Small intestine (tissue), 7 donors: ENCODE measurements around the gene ENHO. TPM values are rescaled to one million over a fixed set of nuclear protein-coding genes. Genes with fewer than 3 reads are reported as not detected.
A peak's percentile ranks its signal among the peaks of the same experiment; 100 is the strongest.

Experiments used
- DNase-seq, 2 donors: peaks; one replicate each; pipeline versions ENCODE4 v3.0.0 to v3.0.0-alpha.2; 2013
- FAIRE-seq: peaks from 2 replicates; lab custom pipeline; 2012; peaks lifted over from hg19 to GRCh38; lab: Jason Lieb, UNC
- H3K27ac ChIP-seq, 3 donors: one replicate each; pipeline ENCODE4 v1.5.1; 2013; ENCODE audit warnings: low read length in 2 of 3, mild to moderate bottlenecking in 2 of 3, control low read depth in 1 of 3, inconsistent platforms in 1 of 3, low read depth in 1 of 3, moderate library complexity in 1 of 3
- H3K27me3 ChIP-seq, 3 donors: one replicate each; pipeline ENCODE4 v1.6.1; 2013; ENCODE audit warnings: low read length in 3 of 3, inconsistent platforms in 1 of 3; ENCODE audit not compliant: control insufficient read depth in 3 of 3, insufficient read depth in 3 of 3
- H3K36me3 ChIP-seq, 3 donors: one replicate each; pipeline ENCODE4 v1.6.1; 2013; ENCODE audit warnings: low read length in 3 of 3, inconsistent platforms in 1 of 3, low read depth in 1 of 3, mild to moderate bottlenecking in 1 of 3, moderate library complexity in 1 of 3; ENCODE audit not compliant: control insufficient read depth in 3 of 3, insufficient read depth in 2 of 3
- H3K4me1 ChIP-seq, 3 donors: one replicate each; pipeline ENCODE4 v1.6.1; 2013; ENCODE audit warnings: low read length in 2 of 3, inconsistent platforms in 1 of 3, low read depth in 1 of 3, mild to moderate bottlenecking in 1 of 3, moderate library complexity in 1 of 3; ENCODE audit not compliant: control insufficient read depth in 3 of 3, insufficient read depth in 2 of 3
- H3K4me3 ChIP-seq, 3 donors: one replicate each; pipeline ENCODE4 v1.5.1; 2013; ENCODE audit warnings: low read length in 3 of 3, control low read depth in 1 of 3, inconsistent platforms in 1 of 3, low read depth in 1 of 3, mild to moderate bottlenecking in 1 of 3, moderate library complexity in 1 of 3
- H3K9me3 ChIP-seq, 2 donors: one replicate each; pipeline ENCODE4 v1.6.1; 2013; ENCODE audit warnings: low read depth in 1 of 2, low read length in 1 of 2; ENCODE audit not compliant: control insufficient read depth in 2 of 2, insufficient read depth in 1 of 2
- WGBS, 3 donors: extraction: QIAGEN DNeasy Blood & Tissue Kit; methylation state at CpG; one replicate each; pipeline ENCODE4 v1.1.7; 2013; 5-methylcytosine and 5-hydroxymethylcytosine counted together
- polyA plus RNA-seq, 4 donors: library from polyadenylated mRNA; stranded (reverse) in 3 of 4; unstranded in 1 of 4; fragments of 200-250 nt in 3 of 4; fragments of 120-200 nt in 1 of 4; gene quantifications; one replicate each; pipeline versions ENCODE4 v1.2.1 to v1.2.3, GENCODE V29; 2013
- donor health status: healthy with polysubstance abuse.
- donor health status: control.
- donor health status: control.
- donor health status: Bipolar disorder and iron deficiency.
- donor health status: healthy.

Gene ENHO
- polyA plus RNA-seq, 4 donors: 1.8 to 8.9 (median 5.1) TPM

GRCh38 chr9:34498553-34498952, 24.2 kb downstream of the ENHO start:
- 34 to 36% (median 35%) methylated on average over 3 of the region's 3 CpGs for WGBS, 3 donors
- Histone ChIP-seq H3K36me3 (no peaks in the 10 kb centered on the region), H3K27ac (no peak overlapping the region), H3K4me1 (no peaks in the 10 kb centered on the region), H3K4me3 (no peak overlapping the region), H3K27me3 (peaks cover 0 to 19% (median 0%) of the 10 kb centered on the region in 3 donors), H3K9me3 (no peaks in the 10 kb centered on the region)
- DNase-seq (no peak), FAIRE-seq (no peak)

- 73 to 82% (median 82%) methylated on average over 6 of the region's 6 CpGs for WGBS, 3 donors
- peaks cover 0 to 10% (median 0%) of the 10 kb centered on the region in 3 donors for H3K27me3 ChIP-seq
- no peak overlapping the region for H3K4me3 ChIP-seq
- no peak overlapping the region for H3K27ac ChIP-seq
- no peaks in the 10 kb centered on the region for H3K9me3 ChIP-seq
- FAIRE-seq (no peak), DNase-seq (no peak)
- H3K36me3 ChIP-seq: no peaks in the 10 kb centered on the region
- H3K4me1 ChIP-seq: no peaks in the 10 kb centered on the region
Measured at GRCh38 chr9:34496149-34496712, 26.6 kb downstream of the ENHO start.

DNA sequence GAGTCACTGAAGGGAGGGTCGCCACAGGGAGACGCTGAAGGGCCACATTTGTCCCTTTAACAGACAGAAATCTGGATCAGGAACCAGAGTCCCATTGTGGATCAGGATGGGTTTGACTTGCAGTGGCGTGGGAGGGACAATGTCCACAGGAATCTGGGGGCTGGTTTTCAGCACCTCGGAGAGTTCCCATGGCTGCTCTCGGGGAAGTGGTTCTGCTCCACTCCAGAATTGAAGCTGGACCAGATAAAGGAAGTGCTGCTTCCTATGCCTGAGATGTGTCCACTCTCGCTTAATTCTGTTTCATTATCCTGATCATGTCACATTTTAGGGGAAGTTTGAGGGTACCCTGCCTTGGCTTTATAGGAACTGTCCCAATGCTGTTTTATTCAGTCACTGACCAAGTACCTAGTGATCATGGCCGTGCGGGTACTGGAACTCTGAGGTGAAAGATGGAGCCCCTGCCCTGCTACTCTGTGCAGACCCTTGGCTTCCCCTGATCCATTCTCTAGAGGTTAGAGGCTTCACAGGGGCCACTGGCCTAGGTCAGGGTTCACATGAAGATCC, 28.7 kb downstream of the ENHO start:
- FAIRE-seq: no peak
- Histone ChIP-seq H3K36me3 (no peaks in the 10 kb centered on the region), H3K27ac (no peak overlapping the region), H3K27me3 (peaks cover 0 to 6% (median 0%) of the 10 kb centered on the region in 3 donors), H3K9me3 (no peaks in the 10 kb centered on the region), H3K4me1 (no peaks in the 10 kb centered on the region), H3K4me3 (no peak overlapping the region)
- peak; percentile 14 to 60 for DNase-seq
- 33 to 38% (median 38%) methylated on average over 8 of the region's 8 CpGs for WGBS, 3 donors

- H3K27me3 ChIP-seq: peaks cover 0 to 10% (median 0%) of the 10 kb centered on the region in 3 donors
- no peaks in the 10 kb centered on the region for H3K36me3 ChIP-seq
- DNase-seq (no peak), FAIRE-seq (no peak)
- 9 to 37% (median 30%) methylated on average over 2 of the region's 2 CpGs for WGBS, 3 donors
- H3K4me1 ChIP-seq: no peaks in the 10 kb centered on the region
- no peaks in the 10 kb centered on the region for H3K9me3 ChIP-seq
- no peak overlapping the region for H3K27ac ChIP-seq
- no peak overlapping the region for H3K4me3 ChIP-seq
Measured at GRCh38 chr9:34492051-34492450, 30.7 kb downstream of the ENHO start.

DNA sequence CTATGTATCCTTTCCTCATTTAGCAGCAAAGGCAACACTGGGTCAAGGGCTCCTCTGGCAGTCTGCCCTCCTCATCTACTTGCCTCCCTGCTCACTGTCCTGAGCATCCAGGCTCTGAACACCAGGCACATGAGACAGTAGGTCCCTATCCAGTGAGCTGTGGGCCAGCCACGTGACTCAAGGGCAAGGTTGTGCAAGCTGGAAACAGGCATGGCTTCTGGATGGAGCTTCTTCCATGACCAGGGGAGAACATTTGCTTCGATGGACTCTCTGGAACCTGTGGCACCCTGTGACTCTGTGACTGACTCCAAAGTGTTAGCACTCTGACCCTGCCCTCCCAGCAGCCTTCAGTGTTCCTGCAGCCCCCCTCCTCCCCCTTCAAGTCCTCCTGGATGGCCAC, 31.2 kb downstream of the ENHO start:
- 41 to 47% (median 43%) methylated on average over 2 of the region's 2 CpGs for WGBS, 3 donors
- Histone ChIP-seq H3K36me3 (no peaks in the 10 kb centered on the region), H3K27me3 (peaks cover 0 to 10% (median 0%) of the 10 kb centered on the region in 3 donors), H3K4me1 (no peaks in the 10 kb centered on the region), H3K27ac (no peak overlapping the region), H3K9me3 (no peaks in the 10 kb centered on the region), H3K4me3 (no peak overlapping the region)
- DNase-seq (no peak), FAIRE-seq (no peak)

GRCh38 chr9:34490760-34491159, 32.0 kb downstream of the ENHO start:
- FAIRE-seq: no peak
- Histone ChIP-seq H3K9me3 (no peaks in the 10 kb centered on the region), H3K36me3 (no peaks in the 10 kb centered on the region), H3K27ac (no peak overlapping the region), H3K27me3 (peaks cover 0 to 10% (median 0%) of the 10 kb centered on the region in 3 donors), H3K4me3 (no peak overlapping the region), H3K4me1 (no peaks in the 10 kb centered on the region)
- WGBS, 3 donors: 59 to 78% (median 60%) methylated on average over 3 of the region's 3 CpGs
- DNase-seq: no peak

GRCh38 chr9:34490360-34490759, 32.4 kb downstream of the ENHO start:
- WGBS, 3 donors: 42 to 81% (median 69%) methylated on average over 1 of the region's 1 CpG
- Histone ChIP-seq H3K4me1 (no peaks in the 10 kb centered on the region), H3K36me3 (no peaks in the 10 kb centered on the region), H3K27ac (no peak overlapping the region), H3K27me3 (peaks cover 0 to 10% (median 0%) of the 10 kb centered on the region in 3 donors), H3K4me3 (no peak overlapping the region), H3K9me3 (no peaks in the 10 kb centered on the region)
- no peak for FAIRE-seq
- no peak for DNase-seq

DNA sequence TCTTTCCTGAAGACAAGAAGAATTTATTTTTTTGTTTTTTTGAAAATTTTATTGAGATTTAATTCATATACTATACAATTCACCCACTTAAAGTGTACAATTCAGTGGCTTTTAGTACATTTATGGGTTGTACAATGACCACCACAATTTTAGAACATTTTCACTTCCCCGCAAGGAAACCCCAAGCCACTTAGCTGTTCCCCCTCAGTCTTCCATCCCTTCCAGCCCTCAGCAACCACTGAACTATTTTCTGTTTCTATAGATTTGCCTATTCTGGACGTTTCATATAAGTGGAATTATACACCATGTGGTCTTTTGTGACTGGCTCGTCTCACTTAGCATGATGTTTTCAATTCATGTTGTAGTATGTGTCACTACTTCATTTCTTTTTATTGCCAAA, 36.2 kb downstream of the ENHO start:
- Histone ChIP-seq H3K36me3 (no peaks in the 10 kb centered on the region), H3K4me1 (no peaks in the 10 kb centered on the region), H3K27ac (no peak overlapping the region), H3K9me3 (no peaks in the 10 kb centered on the region), H3K27me3 (peaks cover 0 to 10% (median 0%) of the 10 kb centered on the region in 3 donors), H3K4me3 (no peak overlapping the region)
- no peak for FAIRE-seq
- 49 to 56% (median 51%) methylated on average over 3 of the region's 3 CpGs for WGBS, 3 donors
- DNase-seq: no peak
